Heart left ventricle (tissue), 16 donors: Measurements from ENCODE around the gene GPR176. TPM values are rescaled to one million over a fixed set of nuclear protein-coding genes. Genes with fewer than 3 reads are reported as not detected.

ENCODE experiments used
- ATAC-seq, 4 donors: fragments of 200-7000 bp; cut with Tn5 transposase; one replicate each; pipeline ENCODE4 v1.9.1; 2020 to 2022; ENCODE audit warnings: moderate library complexity in 4 of 4, mild to moderate bottlenecking in 3 of 4, moderate number of reproducible peaks in 1 of 4
- DNase-seq, 5 donors: peaks; one replicate each; pipeline ENCODE4 v3.0.0-alpha.2; 2020
- H3K27ac ChIP-seq, 12 donors: fragments of 200-600 bp; sonication (generic) in 4 of 12; one replicate each; pipeline versions ENCODE4 v1.5.0 to v1.8.0; 2016 to 2022; ENCODE audit warnings: mild to moderate bottlenecking in 2 of 12
- H3K27me3 ChIP-seq, 9 donors: fragments of 200-600 bp; sonication (generic) in 2 of 9; one replicate each; pipeline versions ENCODE4 v1.5.1 to v1.8.0; 2016 to 2022; ENCODE audit warnings: mild to moderate bottlenecking in 3 of 9
- H3K36me3 ChIP-seq, 9 donors: fragments of 200-600 bp; sonication (generic) in 2 of 9; one replicate each; pipeline versions ENCODE4 v1.5.0 to v1.8.0; 2018 to 2022; ENCODE audit warnings: mild to moderate bottlenecking in 2 of 9
- H3K4me1 ChIP-seq, 12 donors: fragments of 200-600 bp; sonication (generic) in 4 of 12; one replicate each; pipeline versions ENCODE4 v1.5.0 to v1.8.0; 2016 to 2022; ENCODE audit warnings: mild to moderate bottlenecking in 3 of 12
- H3K4me3 ChIP-seq, 12 donors: fragments of 200-600 bp; sonication (generic) in 4 of 12; one replicate each; pipeline versions ENCODE4 v1.5.0 to v1.8.0; 2017 to 2022; ENCODE audit warnings: mild to moderate bottlenecking in 9 of 12, moderate library complexity in 4 of 12
- H3K9me3 ChIP-seq, 12 donors: fragments of 200-600 bp; sonication (generic) in 4 of 12; one replicate each; pipeline versions ENCODE4 v1.5.0 to v1.8.0; 2016 to 2022; ENCODE audit warnings: mild to moderate bottlenecking in 1 of 12
- CTCF ChIP-seq, 12 donors: fragments of 200-600 bp; sonication (generic) in 4 of 12; IDR thresholded peaks; one replicate each; pipeline versions ENCODE4 v1.5.0 to v1.8.0; 2018 to 2022; ENCODE audit warnings: antibody characterized with exemption in 12 of 12, mild to moderate bottlenecking in 5 of 12
- POLR2A ChIP-seq, 2 donors: fragments of 450-650 bp; IDR thresholded peaks; one replicate each; pipeline ENCODE4 v1.6.1; 2017; ENCODE audit warnings: antibody characterized with exemption in 2 of 2, mild to moderate bottlenecking in 2 of 2, moderate library complexity in 2 of 2
- WGBS, 4 donors: extraction: QIAGEN DNeasy Blood & Tissue Kit in 2 of 4; methylation state at CpG; one replicate each; pipeline versions ENCODE4 v1.1.5 to v1.1.7; 2013 to 2018; 5-methylcytosine and 5-hydroxymethylcytosine counted together
- intact Hi-C, 10 donors: fragments of 100-400 bp; cut with DNase I; formaldehyde crosslinking; loops; one replicate each; pipeline versions ENCODE4 v1.11.1 to v1.14.2; 2022
- polyA plus RNA-seq, 2 donors: library from polyadenylated mRNA; stranded (reverse); fragments of 200-250 nt; gene quantifications; one replicate each; pipeline ENCODE4 v1.2.3, GENCODE V29; 2013
- total RNA-seq, 9 donors: library from RNA; depleted of rRNA in 2 of 9; stranded (reverse); fragments of >200 nt in 2 of 9; fragmentation: NEBNext Ultra II Directional in 3 of 9; extraction: Animal tissue kit (Norgen Biotek cat#: 25700) in 3 of 9; gene quantifications; one replicate each; pipeline versions ENCODE4 v1.1.0 to v1.2.4, GENCODE V29; 2016 to 2023
- donor health status: ischemic (EF 13 %, LVEDD 7.1; RV severe dilation, severe dysfunction).
- donor health status: healthy with polysubstance abuse.
- donor health status: DM: no; HTN: yes; CAD: no.
- donor health status: DM: no; HTN: no; CAD: no.
- donor health status: ischemic (EF 25% LVEDD 6.9; RV normal size, moderate dysfunction).
- donor health status: ischemic (EF 25% LVEDD 5.7; RV mildly dilated, moderate dysfunction).
- donor health status: healthy.
- donor health status: DM: yes; HTN: yes; CAD: no.
- donor health status: ischemic (EF 35%, LVEDD 5.7; RV mildly dilated, moderate dysfunction).
- donor health status: nonischemic (EF 11% LVEDD 7.7; RV severe dilation, severe dysfunction).
- donor health status: DM: yes; HTN: yes; CAD: no.
- donor health status: PGD.
- donor health status: ischemic (EF 29% LVEDD 5.4; RV normal size, mild dysfunction).
- donor health status: nonischemic (EF 23%, LVEDD 6.1; RV moderate dilation, normal function).

The GPR176 gene
- total and polyA plus RNA-seq, 11 donors = 1.1 to 4.3 (median 2.1) TPM

GRCh38 chr15:39919411-39919747 is 687 bp downstream of the GPR176 start:
- peak overlapping the region; percentile 47 to 84 (median 64) for H3K4me3 ChIP-seq
- no peak for ATAC-seq
- H3K27ac ChIP-seq = peak overlapping the region in 6 of 12 donors; percentile 9 to 78 (median 70)
- peaks cover 7 to 41% (median 11%) of the 10 kb centered on the region in 9 donors for H3K27me3 ChIP-seq
- peaks cover 0 to 25% (median 13%) of the 10 kb centered on the region in 12 donors for H3K4me1 ChIP-seq
- peaks cover 0 to 8% (median 0%) of the 10 kb centered on the region in 12 donors for H3K9me3 ChIP-seq
- DNase-seq = peak in 2 of 5 donors; percentile 28
- intact Hi-C loops = no loop called here
- TF ChIP-seq POLR2A (IDR thresholded peaks at IDR 0.05) (no peak), CTCF (IDR thresholded peaks at IDR 0.05) (no peak)
- H3K36me3 ChIP-seq = no peaks in the 10 kb centered on the region
- 4 to 7% (median 4%) methylated on average over 14 to 15 of the region's 15 CpGs for WGBS, 4 donors

GRCh38 chr15:39918688-39919385 is 1.2 kb downstream of the GPR176 start:
- Histone ChIP-seq H3K36me3 (no peaks in the 10 kb centered on the region), H3K9me3 (peaks cover 0 to 8% (median 0%) of the 10 kb centered on the region in 12 donors), H3K27me3 (peaks cover 7 to 41% (median 11%) of the 10 kb centered on the region in 9 donors), H3K4me1 (peaks cover 0 to 25% (median 13%) of the 10 kb centered on the region in 12 donors), H3K27ac (peak overlapping the region in 2 of 12 donors; percentile 9 to 67), H3K4me3 (peak overlapping the region in 10 of 12 donors; percentile 50 to 84 (median 64))
- WGBS, 4 donors = 30 to 39% (median 33%) methylated on average over 13 of the region's 13 CpGs
- ATAC-seq (no peak), DNase-seq (no peak)
- intact Hi-C loops = no loop called here
- TF ChIP-seq POLR2A (IDR thresholded peaks at IDR 0.05) (no peak), CTCF (IDR thresholded peaks at IDR 0.05) (no peak)

DNA sequence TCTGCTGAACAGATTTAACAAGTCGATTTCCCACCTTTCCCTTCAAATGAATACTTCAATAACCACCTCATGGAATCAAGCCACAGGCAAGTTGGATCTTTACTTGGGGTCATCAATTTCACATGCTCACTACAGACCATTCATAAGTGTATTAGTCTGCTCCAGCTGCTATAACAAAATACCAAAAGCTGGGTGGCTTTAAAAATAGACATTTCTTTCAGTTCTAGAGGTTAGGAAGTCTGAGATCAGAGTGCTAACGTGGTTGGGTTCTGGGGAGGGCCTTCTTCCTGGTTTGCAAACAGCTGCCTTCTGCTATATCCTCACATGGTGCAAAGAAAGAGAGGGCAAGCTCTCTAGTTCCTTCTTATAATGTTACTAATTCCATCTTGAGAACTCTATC is 5.1 kb downstream of the GPR176 start:
- no peak for DNase-seq
- Histone ChIP-seq H3K36me3 (no peaks in the 10 kb centered on the region), H3K27ac (no peak overlapping the region), H3K4me3 (no peak overlapping the region), H3K27me3 (peaks cover 6 to 35% (median 10%) of the 10 kb centered on the region in 9 donors), H3K4me1 (peaks cover 0 to 11% (median 4%) of the 10 kb centered on the region in 12 donors), H3K9me3 (peaks cover 0 to 8% (median 0%) of the 10 kb centered on the region in 12 donors)
- 81 to 91% (median 85%) methylated on average over 2 of the region's 2 CpGs for WGBS, 4 donors
- no peak for ATAC-seq
- TF ChIP-seq CTCF (IDR thresholded peaks at IDR 0.05) = no peak
- no peak for TF ChIP-seq POLR2A (IDR thresholded peaks at IDR 0.05)
- intact Hi-C loops = no loop called here

GRCh38 chr15:39909007-39909406 is 11.1 kb downstream of the GPR176 start:
- intact Hi-C loops = no loop called here
- no peaks in the 10 kb centered on the region for H3K27me3 ChIP-seq
- no peak overlapping the region for H3K27ac ChIP-seq
- no peak for ATAC-seq
- no peak overlapping the region for H3K4me3 ChIP-seq
- TF ChIP-seq CTCF (IDR thresholded peaks at IDR 0.05) (no peak), POLR2A (IDR thresholded peaks at IDR 0.05) (no peak)
- H3K4me1 ChIP-seq = no peaks in the 10 kb centered on the region
- no peaks in the 10 kb centered on the region for H3K36me3 ChIP-seq
- WGBS, 4 donors = 72 to 91% (median 80%) methylated on average over 5 of the region's 5 CpGs
- no peak for DNase-seq
- no peaks in the 10 kb centered on the region for H3K9me3 ChIP-seq
